PC-3 (cell line): ENCODE measurements around the gene SMARCA4. TPM values are rescaled to one million over a fixed set of nuclear protein-coding genes. Genes with fewer than 3 reads are reported as not detected.
"Not testable (repeated sequence)": the region's sequence is repeated elsewhere in the genome, so short reads cannot be mapped to it uniquely, and the experiment has no call there.

Experiments
- ATAC-seq: fragments of 200-7000 bp; cut with Tn5 transposase; 2 replicates; pipeline ENCODE4 v1.9.1; 2020; ENCODE audit warnings: mild to moderate bottlenecking, moderate library complexity
- BruUV-seq: library from RNA; stranded (reverse); fragments of 400-500 nt; replicated peaks from 2 replicates; lab custom pipeline; 2021; lab: Mats Ljungman, UMichigan
- CTCF ChIA-PET: fragments of 300-600 bp; sonication (Branson Sonifier 250); formaldehyde crosslinking; loops from one replicate; lab custom pipeline; 2022; ENCODE audit warnings: antibody characterized with exemption; lab: Charles Lee
- POLR2A ChIA-PET: fragments of 300-600 bp; sonication (Branson Sonifier 250); formaldehyde crosslinking; loops from one replicate; lab custom pipeline; 2022; ENCODE audit warnings: antibody characterized with exemption; ENCODE audit not compliant: unreplicated experiment; lab: Charles Lee
- DNase-seq: peaks from one replicate; pipeline ENCODE4 v3.0.0-alpha.2; 2015
- H2AFZ ChIP-seq: fragments of 300-600 bp; sonication (generic); 2 replicates; pipeline ENCODE4 v1.6.0; 2016; ENCODE audit warnings: antibody characterized with exemption, low read length
- H3F3A ChIP-seq: fragments of 300-600 bp; sonication (generic); one replicate; pipeline ENCODE4 v1.6.0; 2017; ENCODE audit warnings: antibody characterized with exemption, low read length, control low read depth, mild to moderate bottlenecking; ENCODE audit not compliant: unreplicated experiment
- H3K27ac ChIP-seq: fragments of 300-600 bp; sonication (generic); 2 replicates; pipeline ENCODE4 v1.5.1; 2016; ENCODE audit warnings: mild to moderate bottlenecking, low read length
- H3K27me3 ChIP-seq: fragments of 300-600 bp; sonication (generic); 2 replicates; pipeline ENCODE4 v1.6.1; 2016; ENCODE audit warnings: low read length, mixed read lengths
- H3K36me3 ChIP-seq: fragments of 300-600 bp; sonication (generic); 2 replicates; pipeline ENCODE4 v1.6.1; 2016; ENCODE audit warnings: low read depth, mixed run types, low read length, mixed read lengths
- H3K4me1 ChIP-seq: fragments of 300-600 bp; sonication (generic); 2 replicates; pipeline ENCODE4 v1.5.1; 2016; ENCODE audit warnings: low read length; ENCODE audit not compliant: insufficient read depth
- H3K4me2 ChIP-seq: fragments of 300-600 bp; sonication (generic); 2 replicates; pipeline ENCODE4 v1.6.0; 2016; ENCODE audit warnings: low read length
- H3K4me3 ChIP-seq: fragments of 300-600 bp; sonication (generic); 2 replicates; pipeline ENCODE4 v1.5.1; 2016; ENCODE audit warnings: mild to moderate bottlenecking, low read length, mixed read lengths
- H3K79me2 ChIP-seq: fragments of 300-600 bp; sonication (generic); 2 replicates; pipeline ENCODE4 v1.6.1; 2017; ENCODE audit warnings: low read length, mixed read lengths
- H3K9ac ChIP-seq: fragments of 300-600 bp; sonication (generic); 2 replicates; pipeline ENCODE4 v1.6.0; 2016; ENCODE audit warnings: mild to moderate bottlenecking, low read length
- H3K9me2 ChIP-seq: fragments of 300-600 bp; sonication (generic); replicated peaks from 2 replicates; pipeline ENCODE4 v1.6.1; 2016; ENCODE audit warnings: mixed run types, low read length, mixed read lengths
- H3K9me3 ChIP-seq: fragments of 300-600 bp; sonication (generic); 2 replicates; pipeline ENCODE4 v1.6.1; 2016; ENCODE audit warnings: low read length, mixed read lengths
- H4K20me1 ChIP-seq: fragments of 300-600 bp; sonication (generic); 2 replicates; pipeline ENCODE4 v1.6.1; 2016; ENCODE audit warnings: low read length, mixed read lengths
- CTCF ChIP-seq: fragments of 300-600 bp; sonication (generic); conservative IDR thresholded peaks from 2 replicates; pipeline ENCODE4 v1.5.1; 2017; ENCODE audit warnings: antibody characterized with exemption, low read depth, mild to moderate bottlenecking, low read length
- EZH2 ChIP-seq: fragments of 300-600 bp; sonication (generic); IDR thresholded peaks from one replicate; pipeline ENCODE4 v1.6.1; 2017; ENCODE audit warnings: antibody characterized with exemption, mild to moderate bottlenecking, low read length; ENCODE audit not compliant: unreplicated experiment
- EZH2phosphoT487 ChIP-seq: fragments of 300-600 bp; sonication (generic); IDR thresholded peaks from 2 replicates; pipeline ENCODE4 v1.6.1; 2018; ENCODE audit warnings: mild to moderate bottlenecking, antibody characterized with exemption, low read length, borderline replicate concordance
- intact Hi-C: fragments of 100-400 bp; cut with micrococcal nuclease; formaldehyde crosslinking; loops from 2 replicates; pipeline ENCODE4 v1.9.0; 2023
- total RNA-seq: library from RNA; depleted of rRNA; stranded (reverse); fragments of >200 nt; gene quantifications from 2 replicates; pipeline ENCODE4 v1.2.3, GENCODE V29; 2014

The SMARCA4 gene
- total RNA-seq, 1 experiment from 2014 or later: 197 TPM

- no peak overlapping the region for H3K4me2 ChIP-seq
- H3K9ac ChIP-seq: no peak overlapping the region
- H3K36me3 ChIP-seq: peaks cover 80% of the 10 kb centered on the region
- ATAC-seq (no peak), DNase-seq (no peak)
- CTCF ChIA-PET: no interaction called here
- peaks cover 6% of the 10 kb centered on the region for H3K4me1 ChIP-seq
- no peak overlapping the region for H3K27ac ChIP-seq
- intact Hi-C loops: no loop called here
- H3K4me3 ChIP-seq: no peak overlapping the region
- no peaks in the 10 kb centered on the region for H3K9me3 ChIP-seq
- POLR2A ChIA-PET: interaction anchor here (0.6 kb wide), 1 partner anchor 11 kb away, joined by 9 read pairs; no protein-coding TSS in a partner anchor
- H3F3A ChIP-seq: peaks cover 6% of the 10 kb centered on the region
- BruUV-seq: no TSS peak
- H3K27me3 ChIP-seq: no peaks in the 10 kb centered on the region
- H3K79me2 ChIP-seq: peaks cover 67% of the 10 kb centered on the region
- no peak for TF ChIP-seq CTCF
- peaks cover 79% of the 10 kb centered on the region for H4K20me1 ChIP-seq
- H2AFZ ChIP-seq: no peak overlapping the region
- H3K9me2 ChIP-seq: no peaks in the 10 kb centered on the region
These were observed 140.2 kb downstream of the SMARCA4 start for GRCh38 chr19:11101057-11101456.

- Histone ChIP-seq H3K4me3 (no peak overlapping the region), H3K9ac (no peak overlapping the region), H3K36me3 (peaks cover 82% of the 10 kb centered on the region), H3F3A (no peaks in the 10 kb centered on the region), H3K4me2 (no peak overlapping the region), H3K27ac (no peak overlapping the region), H4K20me1 (peaks cover 74% of the 10 kb centered on the region), H2AFZ (no peak overlapping the region), H3K79me2 (peaks cover 52% of the 10 kb centered on the region), H3K27me3 (no peaks in the 10 kb centered on the region), H3K4me1 (no peaks in the 10 kb centered on the region), H3K9me3 (no peaks in the 10 kb centered on the region), H3K9me2 (no peaks in the 10 kb centered on the region)
- no TSS peak for BruUV-seq
- no peak for ATAC-seq
- CTCF ChIA-PET: no interaction called here
- POLR2A ChIA-PET: no interaction called here
- TF ChIP-seq EZH2phosphoT487: no peak
- intact Hi-C loops: no loop called here
- no peak for DNase-seq
These were observed 142.1 kb downstream of the SMARCA4 start for GRCh38 chr19:11102944-11103343.

- H3K9me2 ChIP-seq, H3K27me3 ChIP-seq, DNase-seq, ATAC-seq, H3K4me3 ChIP-seq, H3K4me1 ChIP-seq, H3K9ac ChIP-seq, H3K9me3 ChIP-seq, H2AFZ ChIP-seq, H3K27ac ChIP-seq, H3K4me2 ChIP-seq, CTCF ChIA-PET, H3F3A ChIP-seq, intact Hi-C loops: not testable (repeated sequence)
- H4K20me1 ChIP-seq: peaks cover 67% of the 10 kb centered on the region
- peaks cover 85% of the 10 kb centered on the region for H3K36me3 ChIP-seq
- POLR2A ChIA-PET: interaction anchor here (0.6 kb wide), 1 partner anchor 9 kb away, joined by 7 read pairs; no protein-coding TSS in a partner anchor
- H3K79me2 ChIP-seq: peaks cover 45% of the 10 kb centered on the region
- BruUV-seq: TSS peak; percentile 15
These were observed 142.8 kb downstream of the SMARCA4 start for GRCh38 chr19:11103667-11104066.

- Histone ChIP-seq H3K4me3 (no peak overlapping the region), H3K36me3 (peaks cover 85% of the 10 kb centered on the region), H3K9ac (no peak overlapping the region), H3K9me3 (no peaks in the 10 kb centered on the region), H4K20me1 (peaks cover 54% of the 10 kb centered on the region), H3K27ac (no peak overlapping the region), H3K9me2 (no peaks in the 10 kb centered on the region), H3F3A (no peaks in the 10 kb centered on the region), H3K79me2 (peaks cover 34% of the 10 kb centered on the region), H3K4me1 (no peaks in the 10 kb centered on the region), H2AFZ (no peak overlapping the region), H3K4me2 (no peak overlapping the region), H3K27me3 (no peaks in the 10 kb centered on the region)
- DNase-seq (no peak), ATAC-seq (no peak)
- no peak for TF ChIP-seq EZH2
- TF ChIP-seq CTCF: no peak
- TF ChIP-seq EZH2phosphoT487: no peak
- ChIA-PET CTCF (no interaction called here), POLR2A (no interaction called here)
- TSS peak; percentile 9 for BruUV-seq
- intact Hi-C loops: no loop called here
These were observed 144.3 kb downstream of the SMARCA4 start for GRCh38 chr19:11105014-11105636.
